ENCODE results near the gene CPNE2.

CPNE2 gene

DNA sequence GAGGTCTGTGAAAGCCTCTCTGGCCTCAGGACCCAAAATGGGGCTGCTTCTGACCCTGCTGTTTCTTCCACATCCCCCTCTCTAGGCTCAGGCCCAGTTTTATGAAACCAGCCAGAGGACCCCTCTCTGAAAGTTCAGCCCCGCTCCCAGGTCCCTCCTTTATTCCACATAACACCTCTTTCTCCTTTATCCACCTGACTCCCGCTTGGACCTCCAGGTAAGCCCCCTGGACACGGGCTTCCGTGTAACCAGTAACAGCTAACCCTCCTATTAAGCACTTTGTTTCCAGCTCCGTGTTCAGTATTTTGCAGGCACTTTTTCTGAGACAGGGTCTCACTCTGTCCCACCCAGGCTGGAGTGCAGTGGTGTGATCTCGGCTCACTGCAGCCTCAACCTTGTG, 56.1 kb downstream of the CPNE2 start:
- TF ChIP-seq GATA2 (IDR thresholded peaks at IDR 0.05; ENCODE audit: low read depth, low read length), result no peak
- no peak for TF ChIP-seq GATA3 (IDR thresholded peaks at IDR 0.05; ENCODE audit: low read depth, low read length)

DNA sequence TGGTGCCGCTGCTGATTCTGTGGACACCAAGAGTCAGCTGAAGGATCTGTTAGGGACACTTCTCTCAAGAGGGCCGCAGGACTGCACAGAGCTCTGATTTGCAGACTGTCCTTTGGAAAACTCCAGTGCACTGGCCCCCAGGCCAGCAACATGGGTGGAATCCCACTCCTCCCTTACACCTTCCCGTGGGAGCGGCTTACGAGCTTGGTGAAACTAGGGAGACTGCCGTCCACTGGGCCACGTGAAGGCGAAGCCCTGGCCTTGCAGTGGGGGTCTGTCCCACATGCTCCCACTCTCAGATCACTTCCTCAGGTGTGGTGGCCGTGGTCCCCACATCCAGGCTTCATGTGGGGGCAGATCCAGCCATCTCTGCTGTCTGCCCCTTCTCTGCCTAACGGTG, 57.0 kb downstream of the CPNE2 start:
- TF ChIP-seq GATA2 (IDR thresholded peaks at IDR 0.05; ENCODE audit: low read depth, low read length) (no peak), GATA3 (IDR thresholded peaks at IDR 0.05; ENCODE audit: low read depth, low read length) (no peak)

DNA sequence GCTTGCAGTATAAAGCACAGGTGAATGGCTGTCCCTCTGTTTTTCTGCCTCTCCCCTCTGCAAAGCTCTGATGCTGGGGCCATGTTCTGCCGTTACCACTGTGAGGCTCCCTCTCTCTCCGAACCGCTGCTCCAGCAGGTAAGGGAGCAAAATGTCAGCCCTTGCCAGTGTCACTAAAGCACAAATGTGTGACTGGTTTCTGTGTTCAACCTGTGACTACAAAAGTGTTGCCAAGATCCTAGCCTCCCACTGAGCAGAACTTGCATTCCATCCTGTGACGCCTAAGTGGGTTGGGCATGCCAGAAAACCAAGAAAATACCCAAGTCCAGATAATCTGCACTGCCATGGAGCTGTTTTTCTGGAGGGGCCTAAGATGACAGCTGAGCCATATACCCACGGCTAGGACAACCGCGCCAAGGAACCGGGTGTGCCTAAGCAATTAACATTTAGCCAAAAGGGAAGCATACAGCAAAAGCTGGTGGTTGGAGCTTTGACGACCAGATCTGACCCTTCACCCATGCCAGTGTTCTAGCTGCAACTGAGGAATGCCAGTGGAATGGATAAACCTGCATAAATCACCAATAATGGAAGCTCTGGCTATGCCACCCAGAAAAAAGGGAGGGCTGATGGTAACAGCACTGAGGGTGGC, 58.4 kb downstream of the CPNE2 start:
- TF ChIP-seq GATA2 (IDR thresholded peaks at IDR 0.05; ENCODE audit: low read depth, low read length) (no peak), GATA3 (IDR thresholded peaks at IDR 0.05; ENCODE audit: low read depth, low read length) (no peak)

DNA sequence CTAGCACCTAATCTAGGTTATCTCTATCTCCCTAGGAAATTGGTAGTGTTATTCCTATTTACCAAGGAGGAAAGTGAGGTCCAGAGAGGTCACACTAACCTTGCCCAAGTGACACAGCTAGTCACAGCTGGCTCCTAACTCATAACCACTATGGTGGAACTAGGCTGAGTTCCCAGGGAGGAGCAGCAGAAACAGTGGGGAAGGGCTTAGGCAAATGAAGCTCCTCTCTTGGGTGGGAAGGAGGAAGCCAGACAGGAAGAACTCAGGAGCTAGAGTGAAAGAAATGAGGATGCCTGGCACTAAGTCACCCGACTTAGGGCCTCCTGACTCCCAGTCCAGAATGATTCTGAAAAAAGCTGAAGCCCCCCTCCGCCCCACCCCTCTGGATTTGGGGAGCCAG, 59.0 kb downstream of the CPNE2 start:
- no peak for TF ChIP-seq GATA2 (IDR thresholded peaks at IDR 0.05; ENCODE audit: low read depth, low read length)
- TF ChIP-seq GATA3 (IDR thresholded peaks at IDR 0.05; ENCODE audit: low read depth, low read length), result no peak

DNA sequence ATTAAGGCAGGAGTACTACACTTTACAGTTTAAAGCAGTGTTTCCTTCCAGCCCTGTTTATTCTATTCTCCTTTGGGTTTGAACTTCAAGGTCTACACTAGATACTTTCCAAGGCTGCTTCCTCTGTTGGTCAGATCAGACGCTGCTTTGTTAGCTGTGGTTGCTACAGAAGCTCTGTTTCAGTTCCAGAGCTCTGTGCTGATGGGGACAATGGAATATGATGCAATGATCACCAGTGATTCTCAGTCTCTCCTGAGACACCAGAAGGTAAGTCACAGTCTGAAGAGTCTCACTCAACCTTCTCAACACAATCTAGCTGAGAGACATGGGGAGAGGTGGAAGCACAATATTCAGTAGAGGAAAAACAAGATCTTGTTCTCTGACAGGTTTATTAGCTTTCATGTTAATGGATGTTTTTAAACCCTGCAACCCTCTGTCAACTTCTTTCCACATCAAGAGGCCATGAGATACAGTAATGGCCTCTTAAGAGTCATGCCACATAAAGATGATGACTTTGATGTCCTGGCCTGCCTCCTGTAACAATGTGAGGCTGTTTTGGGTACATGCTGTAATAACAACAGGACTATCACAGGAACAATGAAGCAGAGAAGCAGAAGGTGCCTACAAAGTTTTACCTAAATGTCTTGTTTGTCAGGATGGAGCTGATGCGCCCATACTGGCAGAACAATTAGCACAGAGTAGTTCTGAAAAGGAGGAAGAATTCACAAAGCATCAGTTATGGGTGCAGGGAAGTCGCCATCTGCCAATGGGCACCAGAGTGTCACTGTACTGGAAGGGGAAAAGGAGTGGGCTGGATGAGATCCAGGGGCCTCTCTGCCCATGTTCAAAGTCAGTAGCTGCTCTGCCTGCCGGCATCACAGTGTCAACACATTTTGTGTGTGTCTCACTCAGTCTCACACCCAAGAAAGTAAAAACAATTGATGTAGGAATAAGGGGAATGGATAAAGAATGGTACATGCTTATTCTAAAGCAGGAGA, 60.0 kb downstream of the CPNE2 start:
- no peak for TF ChIP-seq GATA2 (IDR thresholded peaks at IDR 0.05; ENCODE audit: low read depth, low read length)
- no peak for TF ChIP-seq GATA3 (IDR thresholded peaks at IDR 0.05; ENCODE audit: low read depth, low read length)

DNA sequence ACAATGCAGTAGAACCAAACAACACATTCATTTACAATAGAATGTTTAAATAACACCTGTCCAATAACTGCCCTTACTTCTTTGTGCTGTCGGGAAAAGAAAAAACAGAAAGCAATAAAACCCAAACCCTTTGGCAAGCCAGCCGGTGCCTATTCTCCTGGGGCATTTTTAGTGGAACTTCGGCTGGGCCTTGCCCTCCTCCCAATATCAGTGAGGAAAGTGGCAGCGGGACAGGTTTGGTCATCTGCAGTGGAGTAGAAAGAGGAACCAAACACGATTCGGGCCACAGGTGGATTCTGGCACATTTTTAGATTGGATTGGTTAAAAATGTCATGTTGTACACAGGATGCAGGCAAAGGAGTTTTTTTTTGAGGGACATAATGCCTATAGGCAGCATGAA, 61.5 kb downstream of the CPNE2 start:
- no peak for TF ChIP-seq GATA3 (IDR thresholded peaks at IDR 0.05; ENCODE audit: low read depth, low read length)
- TF ChIP-seq GATA2 (IDR thresholded peaks at IDR 0.05; ENCODE audit: low read depth, low read length), result no peak

DNA sequence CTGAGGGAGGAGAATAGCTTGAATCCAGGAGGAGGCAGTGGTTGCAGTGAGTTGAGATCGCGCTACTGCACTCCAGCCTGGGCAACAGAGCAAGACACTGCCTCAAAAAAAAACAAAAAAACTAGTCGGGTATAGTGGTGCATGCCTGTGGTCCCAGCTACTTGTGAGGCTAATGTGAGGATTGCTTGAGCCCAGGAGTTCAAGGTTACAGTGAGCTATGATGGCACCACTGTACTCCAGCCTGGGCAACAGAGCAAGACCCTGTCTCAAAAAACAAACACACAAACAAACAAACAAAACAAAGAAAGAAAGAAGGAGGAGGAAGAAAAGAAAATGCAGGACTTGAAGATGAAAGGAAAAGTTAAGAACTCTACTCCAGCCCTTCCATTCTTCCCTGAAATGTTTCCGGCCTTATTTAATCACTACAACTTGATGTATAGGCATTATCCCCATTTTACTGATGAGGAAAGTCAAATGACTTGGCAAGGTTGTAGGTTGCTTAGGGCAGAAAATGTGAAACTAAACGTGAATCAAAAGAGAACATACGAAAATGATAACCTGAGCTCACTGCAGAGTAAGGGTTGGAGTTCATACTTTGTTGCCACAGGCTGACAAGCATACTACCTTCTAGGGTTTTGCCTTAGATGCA, 63.4 kb downstream of the CPNE2 start:
- TF ChIP-seq GATA2 (IDR thresholded peaks at IDR 0.05; ENCODE audit: low read depth, low read length) (no peak), GATA3 (IDR thresholded peaks at IDR 0.05; ENCODE audit: low read depth, low read length) (no peak)

DNA sequence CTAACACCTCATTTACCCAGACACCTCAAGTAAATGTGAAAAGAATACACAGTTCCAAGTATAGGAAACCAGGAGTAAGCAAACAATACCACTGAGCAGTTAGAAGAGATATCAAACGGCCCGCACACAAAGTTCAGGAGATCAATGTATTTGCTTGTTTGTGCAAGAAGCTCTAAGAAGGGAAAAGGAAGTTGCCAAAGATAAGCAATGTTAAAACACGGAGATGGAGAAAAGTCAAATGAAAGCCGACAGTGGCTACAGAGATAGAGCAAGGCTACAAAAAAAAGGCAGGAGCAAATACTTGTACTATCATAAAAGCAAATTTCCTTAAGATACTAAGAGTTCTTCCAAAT, 63.9 kb downstream of the CPNE2 start:
- TF ChIP-seq GATA2 (IDR thresholded peaks at IDR 0.05; ENCODE audit: low read depth, low read length), result no peak
- TF ChIP-seq GATA3 (IDR thresholded peaks at IDR 0.05; ENCODE audit: low read depth, low read length), result no peak

DNA sequence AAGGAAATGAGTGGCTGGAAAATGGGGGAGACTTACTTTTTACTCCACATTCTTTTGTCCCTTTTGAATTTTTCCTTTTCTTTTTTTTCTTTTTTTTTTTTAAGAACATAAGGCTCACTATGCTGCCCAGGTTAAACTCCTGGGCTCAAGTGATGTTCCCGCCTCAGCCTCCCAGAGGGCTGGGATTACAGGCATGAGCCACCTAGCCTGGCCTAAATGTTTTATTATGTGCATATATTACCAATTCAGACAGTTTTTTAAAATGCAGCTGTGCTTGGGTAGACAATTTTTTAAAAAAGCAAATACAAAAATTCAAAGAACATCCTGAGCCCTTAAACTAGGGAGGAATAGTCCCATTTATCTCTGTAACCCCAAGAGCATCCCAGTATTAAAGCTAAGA, 65.2 kb downstream of the CPNE2 start:
- TF ChIP-seq GATA2 (IDR thresholded peaks at IDR 0.05; ENCODE audit: low read depth, low read length), result no peak
- no peak for TF ChIP-seq GATA3 (IDR thresholded peaks at IDR 0.05; ENCODE audit: low read depth, low read length)

DNA sequence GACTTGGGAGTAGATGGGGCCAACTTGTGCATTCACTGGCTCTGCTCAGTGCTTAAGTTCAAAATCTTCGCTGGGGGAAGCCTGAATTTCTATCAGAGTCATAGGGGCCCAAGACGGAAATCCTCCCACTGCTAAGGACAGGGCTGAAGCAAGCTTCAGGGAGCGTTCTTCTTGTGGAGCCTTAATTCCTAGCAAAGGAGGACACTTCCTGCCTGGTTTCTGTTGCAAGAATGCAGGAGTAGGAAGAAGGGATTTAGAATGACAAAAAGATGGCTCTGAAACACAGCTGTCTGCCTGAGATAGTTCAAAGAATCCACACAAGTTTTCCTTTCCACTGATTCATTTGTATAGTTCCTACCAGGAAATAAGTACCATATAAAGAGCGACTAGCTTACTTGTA, 67.1 kb downstream of the CPNE2 start:
- TF ChIP-seq GATA3 (IDR thresholded peaks at IDR 0.05; ENCODE audit: low read depth, low read length) (no peak), GATA2 (IDR thresholded peaks at IDR 0.05; ENCODE audit: low read depth, low read length) (no peak)

DNA sequence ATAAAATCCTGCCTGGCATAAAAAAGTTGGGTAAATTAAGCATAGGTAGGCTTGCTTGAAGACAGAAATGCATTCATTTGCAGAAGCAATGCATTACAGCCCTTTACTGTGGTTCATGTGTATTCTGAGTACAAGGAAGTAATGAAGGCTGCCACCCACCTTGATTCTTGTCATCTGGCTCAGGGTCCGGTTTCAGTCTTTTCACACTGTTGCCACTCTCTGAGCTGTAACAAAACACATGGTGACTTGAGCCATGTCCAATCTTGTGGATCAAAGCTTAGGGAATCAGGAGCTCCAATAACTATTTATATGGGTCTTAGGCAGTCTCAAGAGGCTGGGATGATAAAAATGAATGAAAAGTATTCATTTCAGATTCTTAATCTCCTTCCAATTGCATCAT, 71.5 kb downstream of the CPNE2 start:
- TF ChIP-seq GATA3 (IDR thresholded peaks at IDR 0.05; ENCODE audit: low read depth, low read length), result no peak
- no peak for TF ChIP-seq GATA2 (IDR thresholded peaks at IDR 0.05; ENCODE audit: low read depth, low read length)

DNA sequence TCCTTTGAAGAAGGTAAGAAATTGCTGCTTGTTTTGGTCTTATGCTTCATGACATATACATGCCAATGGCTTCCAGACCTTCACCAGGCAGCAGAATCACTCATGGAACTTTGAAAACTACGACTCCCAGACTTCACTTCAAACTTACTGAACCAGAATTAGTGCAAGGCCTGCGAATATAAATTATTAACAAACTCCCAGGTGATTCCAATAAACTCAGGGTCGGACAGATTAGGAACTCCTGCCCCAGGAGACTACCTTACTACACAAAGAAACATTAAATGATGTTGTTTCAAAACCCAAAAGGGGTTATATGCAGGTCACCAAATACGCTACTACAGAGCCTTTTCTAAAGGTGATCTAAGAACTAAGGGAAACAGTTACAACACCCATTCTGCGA, 73.1 kb downstream of the CPNE2 start:
- TF ChIP-seq GATA2 (IDR thresholded peaks at IDR 0.05; ENCODE audit: low read depth, low read length), result no peak
- no peak for TF ChIP-seq GATA3 (IDR thresholded peaks at IDR 0.05; ENCODE audit: low read depth, low read length)

DNA sequence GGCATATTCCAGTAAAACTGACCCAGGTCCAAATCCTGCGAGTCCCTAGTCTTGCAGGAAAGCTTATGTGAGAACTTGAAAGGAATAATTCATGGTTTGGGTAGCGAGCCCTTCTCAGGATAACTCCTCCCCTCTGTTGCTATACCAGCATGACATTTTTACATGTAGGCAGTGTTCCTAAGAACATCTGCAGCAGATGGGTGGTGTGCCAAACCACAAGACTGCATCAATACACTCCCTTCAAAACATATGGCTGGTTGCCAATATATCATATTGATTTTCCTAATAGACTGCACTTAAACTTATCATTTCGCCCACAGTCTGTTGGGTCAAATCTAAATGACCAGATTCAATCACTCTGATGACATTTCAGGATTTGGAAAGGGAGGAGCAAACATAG, 73.6 kb downstream of the CPNE2 start:
- TF ChIP-seq GATA2 (IDR thresholded peaks at IDR 0.05; ENCODE audit: low read depth, low read length) (no peak), GATA3 (IDR thresholded peaks at IDR 0.05; ENCODE audit: low read depth, low read length) (no peak)

DNA sequence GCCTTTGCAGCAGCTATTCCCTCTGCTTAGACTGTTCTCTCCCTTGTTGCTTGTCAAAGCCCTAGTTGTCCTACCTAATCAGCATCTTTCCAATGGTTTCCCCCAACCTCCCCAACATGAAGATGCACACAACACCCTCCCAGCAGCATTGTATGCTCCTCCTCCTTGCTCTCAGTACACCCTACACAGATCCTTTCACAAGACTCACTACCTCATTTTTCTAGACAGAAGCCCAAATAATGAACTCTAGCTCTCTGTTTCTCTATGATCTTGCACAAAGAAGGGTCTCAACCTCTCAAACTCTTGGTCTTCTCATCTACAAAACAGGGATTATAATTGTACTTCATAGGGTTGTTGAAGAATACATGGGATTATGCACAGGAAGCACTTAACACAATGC, 74.1 kb downstream of the CPNE2 start:
- no peak for TF ChIP-seq GATA2 (IDR thresholded peaks at IDR 0.05; ENCODE audit: low read depth, low read length)
- no peak for TF ChIP-seq GATA3 (IDR thresholded peaks at IDR 0.05; ENCODE audit: low read depth, low read length)

Data from SH-SY5Y (cell line).